Liver (tissue), 9 donors: ENCODE results near the gene CSH2. TPM values are rescaled to one million over a fixed set of nuclear protein-coding genes. Genes with fewer than 3 reads are reported as not detected.

Source experiments
- DNase-seq: peaks from one replicate; pipeline ENCODE4 v3.0.0-alpha.2; 2017; ENCODE audit warnings: low spot score
- H3K27ac ChIP-seq, 2 donors: one replicate each; pipeline ENCODE4 v1.7.0; 2013; ENCODE audit warnings: inconsistent platforms in 2 of 2, low read length in 2 of 2, control low read depth in 1 of 2, low read depth in 1 of 2, mild to moderate bottlenecking in 1 of 2
- H3K27me3 ChIP-seq, 4 donors: one replicate each; pipeline versions ENCODE4 v1.6.1 to v1.7.0; 2013; ENCODE audit warnings: low read length in 3 of 4, inconsistent platforms in 1 of 4, mild to moderate bottlenecking in 1 of 4, moderate library complexity in 1 of 4; ENCODE audit not compliant: control insufficient read depth in 4 of 4, insufficient read depth in 4 of 4
- H3K36me3 ChIP-seq, 4 donors: one replicate each; pipeline versions ENCODE4 v1.6.1 to v1.7.0; 2013; ENCODE audit warnings: low read length in 3 of 4, mild to moderate bottlenecking in 3 of 4, low read depth in 1 of 4, moderate library complexity in 1 of 4; ENCODE audit not compliant: control insufficient read depth in 4 of 4, insufficient read depth in 3 of 4
- H3K4me1 ChIP-seq, 4 donors: one replicate each; pipeline versions ENCODE4 v1.6.1 to v1.7.0; 2013; ENCODE audit warnings: low read length in 3 of 4, mild to moderate bottlenecking in 3 of 4, moderate library complexity in 1 of 4; ENCODE audit not compliant: control insufficient read depth in 4 of 4, insufficient read depth in 4 of 4
- H3K4me3 ChIP-seq, 3 donors: one replicate each; pipeline versions ENCODE4 v1.6.1 to v1.7.0; 2013; ENCODE audit warnings: low read length in 3 of 3, control low read depth in 1 of 3, low read depth in 1 of 3, mild to moderate bottlenecking in 1 of 3
- H3K9ac ChIP-seq, 2 donors: one replicate each; pipeline ENCODE4 v1.7.0; 2013; ENCODE audit warnings: low read length in 2 of 2, mild to moderate bottlenecking in 2 of 2, moderate library complexity in 2 of 2, control low read depth in 1 of 2, low read depth in 1 of 2
- H3K9me3 ChIP-seq, 4 donors: one replicate each; pipeline versions ENCODE4 v1.6.1 to v1.7.0; 2013; ENCODE audit warnings: low read length in 3 of 4; ENCODE audit not compliant: control insufficient read depth in 4 of 4
- EGR1 ChIP-seq, 2 donors: IDR thresholded peaks; 2 replicates each; pipeline ENCODE4 v1.6.1; 2016 to 2018; ENCODE audit warnings: antibody characterized with exemption in 2 of 2, low read depth in 2 of 2
- FOXA1 ChIP-seq: IDR thresholded peaks from 2 replicates; pipeline ENCODE4 v1.6.1; 2016; ENCODE audit warnings: antibody characterized with exemption
- FOXA2 ChIP-seq: IDR thresholded peaks from 2 replicates; pipeline ENCODE4 v1.6.1; 2016; ENCODE audit warnings: antibody characterized with exemption
- GABPA ChIP-seq, 2 donors: IDR thresholded peaks in 1 of 2; conservative IDR thresholded peaks in 1 of 2; 2 replicates each; pipeline ENCODE4 v1.6.1; 2016; ENCODE audit warnings: antibody characterized with exemption in 2 of 2, mild to moderate bottlenecking in 1 of 2, moderate library complexity in 1 of 2
- HNF4A ChIP-seq, 2 donors: conservative IDR thresholded peaks; 2 replicates each; pipeline ENCODE4 v1.6.1; 2016; ENCODE audit warnings: antibody characterized with exemption in 2 of 2, mild to moderate bottlenecking in 2 of 2
- HNF4G ChIP-seq: IDR thresholded peaks from 2 replicates; pipeline ENCODE4 v1.6.1; 2016; ENCODE audit warnings: antibody characterized with exemption
- JUND ChIP-seq, 2 donors: IDR thresholded peaks; 2 replicates each; pipeline ENCODE4 v1.6.1; 2016; ENCODE audit warnings: antibody characterized with exemption in 2 of 2
- NR2F2 ChIP-seq: IDR thresholded peaks from 2 replicates; pipeline ENCODE4 v1.6.1; 2016; ENCODE audit warnings: antibody characterized with exemption
- RAD21 ChIP-seq, 2 donors: IDR thresholded peaks; 2 replicates each; pipeline ENCODE4 v1.6.1; 2016; ENCODE audit warnings: antibody characterized with exemption in 2 of 2, mild to moderate bottlenecking in 2 of 2
- RXRA ChIP-seq, 2 donors: IDR thresholded peaks; 2 replicates each; pipeline ENCODE4 v1.6.1; 2017 to 2018; ENCODE audit warnings: antibody characterized with exemption in 2 of 2, mild to moderate bottlenecking in 1 of 2
- SP1 ChIP-seq: IDR thresholded peaks from 2 replicates; pipeline ENCODE4 v1.6.1; 2018; ENCODE audit warnings: antibody characterized with exemption, mild to moderate bottlenecking
- TAF1 ChIP-seq: conservative IDR thresholded peaks from 2 replicates; pipeline ENCODE4 v1.6.1; 2016; ENCODE audit warnings: antibody characterized with exemption, mild to moderate bottlenecking
- YY1 ChIP-seq: IDR thresholded peaks from 2 replicates; pipeline ENCODE4 v1.6.1; 2016; ENCODE audit warnings: antibody characterized with exemption, mild to moderate bottlenecking
- whole genome bisulfite sequencing: extraction: QIAGEN DNeasy Blood & Tissue Kit; methylation state at CpG from one replicate; pipeline ENCODE4 v1.1.7; 2013; 5-methylcytosine and 5-hydroxymethylcytosine counted together
- polyA plus RNA-seq, 2 donors: library from polyadenylated mRNA; stranded (reverse) in 1 of 2; unstranded in 1 of 2; fragments of 200-250 nt in 1 of 2; fragments of >200 nt in 1 of 2; fragmentation: Nextera tagmentation in 1 of 2; extraction: Ambion mirVana in 1 of 2; gene quantifications; one replicate each; pipeline versions ENCODE4 v1.2.1 to v1.2.3, GENCODE V29; 2013 to 2015
- total RNA-seq, 2 donors: library from RNA; depleted of rRNA; stranded (reverse); fragments of >200 nt; gene quantifications; one replicate each; pipeline ENCODE4 v1.2.3, GENCODE V29; 2014
- TF ChIP-seq, protein P1 (sequence below): fragments of 150-350 bp; IDR thresholded peaks from 2 replicates; pipeline ENCODE4 v1.5.1; 2017; ENCODE audit warnings: improper control_type of control experiment, low read depth, low read length; ENCODE audit not compliant: missing input control
- TF ChIP-seq, protein P2 (sequence below): IDR thresholded peaks from 2 replicates; pipeline ENCODE4 v1.6.1; 2016; ENCODE audit warnings: antibody characterized with exemption
- TF ChIP-seq, protein P3 (sequence below): IDR thresholded peaks from 2 replicates; pipeline ENCODE4 v1.6.1; 2016; ENCODE audit warnings: antibody characterized with exemption, mild to moderate bottlenecking
- TF ChIP-seq, protein P4 (sequence below): IDR thresholded peaks from 2 replicates; pipeline ENCODE4 v1.6.1; 2016; ENCODE audit warnings: antibody characterized with exemption
- TF ChIP-seq, protein P5 (sequence below): IDR thresholded peaks from 2 replicates; pipeline ENCODE4 v1.6.1; 2016; ENCODE audit warnings: antibody characterized with exemption
- donor health status: healthy.
- donor health status: healthy.
- donor health status: healthy.
- donor health status: healthy.
- donor health status: healthy.

The CSH2 gene
- total and polyA plus RNA-seq, 4 donors, result not detected

DNA sequence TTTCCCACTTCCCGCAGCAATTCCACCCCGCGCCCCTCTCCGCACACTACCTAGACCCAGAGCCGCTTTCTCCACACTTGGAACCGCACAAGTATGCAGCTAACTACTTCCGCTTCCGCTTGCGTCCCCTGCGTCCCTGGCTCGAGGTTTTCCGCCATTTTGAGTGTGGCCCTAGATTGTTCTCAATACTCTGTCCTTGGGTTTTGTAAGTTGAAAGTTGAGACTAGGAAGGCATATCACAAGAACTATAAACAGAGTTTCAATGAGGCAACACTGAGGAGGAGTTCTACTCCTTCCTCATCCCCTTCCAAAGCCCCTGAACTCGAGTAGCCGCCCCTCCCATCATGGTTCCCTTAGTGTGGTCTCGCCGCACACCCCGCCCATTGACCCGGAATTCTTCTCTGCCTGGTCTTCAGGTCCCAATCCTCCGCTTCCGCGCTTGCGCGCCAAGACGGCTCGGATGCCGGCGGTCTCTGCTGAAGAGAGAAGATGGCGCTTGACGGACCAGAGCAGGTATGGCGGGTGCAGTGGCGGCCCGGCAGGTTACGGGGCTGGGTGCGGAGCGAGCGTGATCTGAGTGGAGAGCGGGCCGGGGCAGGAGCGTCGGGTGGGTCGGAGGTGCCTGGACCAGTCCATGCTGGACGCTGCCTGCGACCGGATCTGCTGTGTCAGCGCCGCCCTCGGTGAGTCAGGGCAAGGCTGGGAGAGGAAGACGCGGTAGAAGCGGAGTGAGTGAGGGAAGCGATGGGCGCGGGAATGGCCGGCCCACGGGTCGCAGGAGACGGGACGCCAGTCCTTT is 46.3 kb downstream of the CSH2 start, which contains the start of the genes FTSJ3 and PSMC5:
Gene FTSJ3, minus strand, starts transcription at position 662 of the 799 bp plus-strand sequence. CDS start 761 bp downstream, outside the sequence.
Gene PSMC5, plus strand, starts transcription at position 430 of the 799 bp plus-strand sequence. Its CDS starts 60 bp downstream, at position 490.
- peaks cover 10 to 59% (median 47%) of the 10 kb centered on the region in 4 donors for H3K36me3 ChIP-seq
- peak within 1 kb of the TSS; percentile 76 to 95 (median 85) for H3K4me3 ChIP-seq
- H3K27ac ChIP-seq, result peak within 1 kb of the TSS; percentile 85 to 94
- H3K9me3 ChIP-seq, result no peaks in the 10 kb centered on the region
- WGBS, result under 1% methylated on average over 58 of the region's 58 CpGs
- peak within 1 kb of the TSS; percentile 34 to 78 for H3K9ac ChIP-seq
- peak; percentile 93 for DNase-seq
- TF ChIP-seq NR2F2 (peak; percentile 59), JUND (IDR thresholded peaks at IDR 0.05) (peak; percentile 14 to 54), EGR1 (IDR thresholded peaks at IDR 0.05; ENCODE audit: low read depth in 2 of 2) (peak; percentile 41 to 82), RAD21 (IDR thresholded peaks at IDR 0.05) (peak in 1 of 2 donors; percentile 42), TAF1 (peak; percentile 45), HNF4G (no peak), FOXA2 (no peak), YY1 (peak; percentile 100), RXRA (IDR thresholded peaks at IDR 0.05) (peak; percentile 43 to 62), SP1 (peak; percentile 59), HNF4A (conservative IDR thresholded peaks at IDR 0.05) (peak in 1 of 2 donors; percentile 30), GABPA (IDR thresholded peaks at IDR 0.05 in 1 of 2, conservative IDR thresholded peaks at IDR 0.05 in 1 of 2) (peak; percentile 90 to 97), FOXA1 (no peak)
- TF ChIP-seq, protein P1, sequence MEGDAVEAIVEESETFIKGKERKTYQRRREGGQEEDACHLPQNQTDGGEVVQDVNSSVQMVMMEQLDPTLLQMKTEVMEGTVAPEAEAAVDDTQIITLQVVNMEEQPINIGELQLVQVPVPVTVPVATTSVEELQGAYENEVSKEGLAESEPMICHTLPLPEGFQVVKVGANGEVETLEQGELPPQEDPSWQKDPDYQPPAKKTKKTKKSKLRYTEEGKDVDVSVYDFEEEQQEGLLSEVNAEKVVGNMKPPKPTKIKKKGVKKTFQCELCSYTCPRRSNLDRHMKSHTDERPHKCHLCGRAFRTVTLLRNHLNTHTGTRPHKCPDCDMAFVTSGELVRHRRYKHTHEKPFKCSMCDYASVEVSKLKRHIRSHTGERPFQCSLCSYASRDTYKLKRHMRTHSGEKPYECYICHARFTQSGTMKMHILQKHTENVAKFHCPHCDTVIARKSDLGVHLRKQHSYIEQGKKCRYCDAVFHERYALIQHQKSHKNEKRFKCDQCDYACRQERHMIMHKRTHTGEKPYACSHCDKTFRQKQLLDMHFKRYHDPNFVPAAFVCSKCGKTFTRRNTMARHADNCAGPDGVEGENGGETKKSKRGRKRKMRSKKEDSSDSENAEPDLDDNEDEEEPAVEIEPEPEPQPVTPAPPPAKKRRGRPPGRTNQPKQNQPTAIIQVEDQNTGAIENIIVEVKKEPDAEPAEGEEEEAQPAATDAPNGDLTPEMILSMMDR, result no peak
- TF ChIP-seq, protein P2, sequence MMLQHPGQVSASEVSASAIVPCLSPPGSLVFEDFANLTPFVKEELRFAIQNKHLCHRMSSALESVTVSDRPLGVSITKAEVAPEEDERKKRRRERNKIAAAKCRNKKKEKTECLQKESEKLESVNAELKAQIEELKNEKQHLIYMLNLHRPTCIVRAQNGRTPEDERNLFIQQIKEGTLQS, result no peak
- TF ChIP-seq, protein P3, sequence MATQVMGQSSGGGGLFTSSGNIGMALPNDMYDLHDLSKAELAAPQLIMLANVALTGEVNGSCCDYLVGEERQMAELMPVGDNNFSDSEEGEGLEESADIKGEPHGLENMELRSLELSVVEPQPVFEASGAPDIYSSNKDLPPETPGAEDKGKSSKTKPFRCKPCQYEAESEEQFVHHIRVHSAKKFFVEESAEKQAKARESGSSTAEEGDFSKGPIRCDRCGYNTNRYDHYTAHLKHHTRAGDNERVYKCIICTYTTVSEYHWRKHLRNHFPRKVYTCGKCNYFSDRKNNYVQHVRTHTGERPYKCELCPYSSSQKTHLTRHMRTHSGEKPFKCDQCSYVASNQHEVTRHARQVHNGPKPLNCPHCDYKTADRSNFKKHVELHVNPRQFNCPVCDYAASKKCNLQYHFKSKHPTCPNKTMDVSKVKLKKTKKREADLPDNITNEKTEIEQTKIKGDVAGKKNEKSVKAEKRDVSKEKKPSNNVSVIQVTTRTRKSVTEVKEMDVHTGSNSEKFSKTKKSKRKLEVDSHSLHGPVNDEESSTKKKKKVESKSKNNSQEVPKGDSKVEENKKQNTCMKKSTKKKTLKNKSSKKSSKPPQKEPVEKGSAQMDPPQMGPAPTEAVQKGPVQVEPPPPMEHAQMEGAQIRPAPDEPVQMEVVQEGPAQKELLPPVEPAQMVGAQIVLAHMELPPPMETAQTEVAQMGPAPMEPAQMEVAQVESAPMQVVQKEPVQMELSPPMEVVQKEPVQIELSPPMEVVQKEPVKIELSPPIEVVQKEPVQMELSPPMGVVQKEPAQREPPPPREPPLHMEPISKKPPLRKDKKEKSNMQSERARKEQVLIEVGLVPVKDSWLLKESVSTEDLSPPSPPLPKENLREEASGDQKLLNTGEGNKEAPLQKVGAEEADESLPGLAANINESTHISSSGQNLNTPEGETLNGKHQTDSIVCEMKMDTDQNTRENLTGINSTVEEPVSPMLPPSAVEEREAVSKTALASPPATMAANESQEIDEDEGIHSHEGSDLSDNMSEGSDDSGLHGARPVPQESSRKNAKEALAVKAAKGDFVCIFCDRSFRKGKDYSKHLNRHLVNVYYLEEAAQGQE, result peak; percentile 71
- TF ChIP-seq, protein P4, sequence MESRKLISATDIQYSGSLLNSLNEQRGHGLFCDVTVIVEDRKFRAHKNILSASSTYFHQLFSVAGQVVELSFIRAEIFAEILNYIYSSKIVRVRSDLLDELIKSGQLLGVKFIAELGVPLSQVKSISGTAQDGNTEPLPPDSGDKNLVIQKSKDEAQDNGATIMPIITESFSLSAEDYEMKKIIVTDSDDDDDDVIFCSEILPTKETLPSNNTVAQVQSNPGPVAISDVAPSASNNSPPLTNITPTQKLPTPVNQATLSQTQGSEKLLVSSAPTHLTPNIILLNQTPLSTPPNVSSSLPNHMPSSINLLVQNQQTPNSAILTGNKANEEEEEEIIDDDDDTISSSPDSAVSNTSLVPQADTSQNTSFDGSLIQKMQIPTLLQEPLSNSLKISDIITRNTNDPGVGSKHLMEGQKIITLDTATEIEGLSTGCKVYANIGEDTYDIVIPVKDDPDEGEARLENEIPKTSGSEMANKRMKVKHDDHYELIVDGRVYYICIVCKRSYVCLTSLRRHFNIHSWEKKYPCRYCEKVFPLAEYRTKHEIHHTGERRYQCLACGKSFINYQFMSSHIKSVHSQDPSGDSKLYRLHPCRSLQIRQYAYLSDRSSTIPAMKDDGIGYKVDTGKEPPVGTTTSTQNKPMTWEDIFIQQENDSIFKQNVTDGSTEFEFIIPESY, result no peak
- TF ChIP-seq, protein P5, sequence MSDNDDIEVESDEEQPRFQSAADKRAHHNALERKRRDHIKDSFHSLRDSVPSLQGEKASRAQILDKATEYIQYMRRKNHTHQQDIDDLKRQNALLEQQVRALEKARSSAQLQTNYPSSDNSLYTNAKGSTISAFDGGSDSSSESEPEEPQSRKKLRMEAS, result peak; percentile 65
- H3K4me1 ChIP-seq, result peaks cover 0 to 27% (median 19%) of the 10 kb centered on the region in 4 donors
- no peaks in the 10 kb centered on the region for H3K27me3 ChIP-seq
